ENCODE results near the gene DOCK4. TPM values are rescaled to one million over a fixed set of nuclear protein-coding genes. Genes with fewer than 3 reads are reported as not detected.

Gene DOCK4
- total and polyA plus RNA-seq, 10 of the 15 experiments (the other 5 are each of a cell fraction or from before 2014, with no cell fraction given), result 0.03 to 0.73 (median 0.38) TPM

DNA sequence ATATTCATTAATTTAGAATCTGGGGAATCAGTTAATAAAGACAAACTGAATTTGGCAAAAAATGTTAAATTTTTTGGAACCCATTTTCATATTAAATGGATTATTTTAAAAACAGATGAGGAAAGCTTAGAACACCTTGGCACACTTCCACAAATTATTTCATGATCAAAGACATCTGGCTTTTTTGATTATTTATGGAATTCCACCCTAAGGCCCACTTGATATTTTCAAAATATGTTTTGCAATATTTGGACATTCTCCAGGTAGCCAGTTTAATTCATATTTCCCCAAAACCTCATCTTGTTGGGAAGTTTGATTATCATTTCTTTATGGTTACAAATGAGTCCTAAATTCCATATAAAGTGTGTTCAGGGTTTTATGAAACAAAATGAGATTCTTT, 129.9 kb downstream of the DOCK4 start (continued):
- TF ChIP-seq BCL3 (IDR thresholded peaks at IDR 0.05; ENCODE audit: borderline replicate concordance, insufficient read depth, low read depth, low read length, poor library complexity, severe bottlenecking) (no peak), MTA3 (IDR thresholded peaks at IDR 0.05; ENCODE audit: borderline replicate concordance, low read length) (no peak), SREBF1 (IDR thresholded peaks at IDR 0.05; ENCODE audit: low read length) (no peak), BHLHE40 (IDR thresholded peaks at IDR 0.05; ENCODE audit: borderline replicate concordance in 1 of 2, low read depth in 2 of 2, low read length in 1 of 2) (no peak), BRCA1 (IDR thresholded peaks at IDR 0.05; ENCODE audit: low read depth, low read length) (no peak), TCF3 (IDR thresholded peaks at IDR 0.05; ENCODE audit: borderline replicate concordance, insufficient read depth, low read depth, low read length) (no peak), WRNIP1 (IDR thresholded peaks at IDR 0.05; ENCODE audit: borderline replicate concordance, low read depth, low read length) (no peak)
- TF ChIP-seq, protein P1, sequence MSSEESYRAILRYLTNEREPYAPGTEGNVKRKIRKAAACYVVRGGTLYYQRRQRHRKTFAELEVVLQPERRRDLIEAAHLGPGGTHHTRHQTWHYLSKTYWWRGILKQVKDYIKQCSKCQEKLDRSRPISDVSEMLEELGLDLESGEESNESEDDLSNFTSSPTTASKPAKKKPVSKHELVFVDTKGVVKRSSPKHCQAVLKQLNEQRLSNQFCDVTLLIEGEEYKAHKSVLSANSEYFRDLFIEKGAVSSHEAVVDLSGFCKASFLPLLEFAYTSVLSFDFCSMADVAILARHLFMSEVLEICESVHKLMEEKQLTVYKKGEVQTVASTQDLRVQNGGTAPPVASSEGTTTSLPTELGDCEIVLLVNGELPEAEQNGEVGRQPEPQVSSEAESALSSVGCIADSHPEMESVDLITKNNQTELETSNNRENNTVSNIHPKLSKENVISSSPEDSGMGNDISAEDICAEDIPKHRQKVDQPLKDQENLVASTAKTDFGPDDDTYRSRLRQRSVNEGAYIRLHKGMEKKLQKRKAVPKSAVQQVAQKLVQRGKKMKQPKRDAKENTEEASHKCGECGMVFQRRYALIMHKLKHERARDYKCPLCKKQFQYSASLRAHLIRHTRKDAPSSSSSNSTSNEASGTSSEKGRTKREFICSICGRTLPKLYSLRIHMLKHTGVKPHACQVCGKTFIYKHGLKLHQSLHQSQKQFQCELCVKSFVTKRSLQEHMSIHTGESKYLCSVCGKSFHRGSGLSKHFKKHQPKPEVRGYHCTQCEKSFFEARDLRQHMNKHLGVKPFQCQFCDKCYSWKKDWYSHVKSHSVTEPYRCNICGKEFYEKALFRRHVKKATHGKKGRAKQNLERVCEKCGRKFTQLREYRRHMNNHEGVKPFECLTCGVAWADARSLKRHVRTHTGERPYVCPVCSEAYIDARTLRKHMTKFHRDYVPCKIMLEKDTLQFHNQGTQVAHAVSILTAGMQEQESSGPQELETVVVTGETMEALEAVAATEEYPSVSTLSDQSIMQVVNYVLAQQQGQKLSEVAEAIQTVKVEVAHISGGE (CRISPR knock-in tag; IDR thresholded peaks at IDR 0.05), result no peak
- TF ChIP-seq, protein P2, sequence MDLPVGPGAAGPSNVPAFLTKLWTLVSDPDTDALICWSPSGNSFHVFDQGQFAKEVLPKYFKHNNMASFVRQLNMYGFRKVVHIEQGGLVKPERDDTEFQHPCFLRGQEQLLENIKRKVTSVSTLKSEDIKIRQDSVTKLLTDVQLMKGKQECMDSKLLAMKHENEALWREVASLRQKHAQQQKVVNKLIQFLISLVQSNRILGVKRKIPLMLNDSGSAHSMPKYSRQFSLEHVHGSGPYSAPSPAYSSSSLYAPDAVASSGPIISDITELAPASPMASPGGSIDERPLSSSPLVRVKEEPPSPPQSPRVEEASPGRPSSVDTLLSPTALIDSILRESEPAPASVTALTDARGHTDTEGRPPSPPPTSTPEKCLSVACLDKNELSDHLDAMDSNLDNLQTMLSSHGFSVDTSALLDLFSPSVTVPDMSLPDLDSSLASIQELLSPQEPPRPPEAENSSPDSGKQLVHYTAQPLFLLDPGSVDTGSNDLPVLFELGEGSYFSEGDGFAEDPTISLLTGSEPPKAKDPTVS (IDR thresholded peaks at IDR 0.05; ENCODE audit: low read depth, low read length), result no peak
